Thyroid gland (tissue), 4 donors: ENCODE results near the gene LRP11.

ENCODE experiments used
- POLR2A ChIP-seq, 2 donors: fragments of 450-650 bp; IDR thresholded peaks; one replicate each; pipeline ENCODE4 v1.6.1; 2017; ENCODE audit warnings: antibody characterized with exemption in 2 of 2, mild to moderate bottlenecking in 2 of 2, moderate library complexity in 1 of 2
- TF ChIP-seq, protein P1 (sequence below), 6 experiments: fragments of 200-600 bp in 3 of 6; fragments of 450-650 bp in 3 of 6; sonication (generic) in 3 of 6; IDR thresholded peaks; one replicate each; pipeline ENCODE4 v1.5.1; 2016 to 2019; ENCODE audit warnings: antibody characterized with exemption in 6 of 6, mild to moderate bottlenecking in 2 of 6, inconsistent platforms in 1 of 6, moderate library complexity in 1 of 6

DNA sequence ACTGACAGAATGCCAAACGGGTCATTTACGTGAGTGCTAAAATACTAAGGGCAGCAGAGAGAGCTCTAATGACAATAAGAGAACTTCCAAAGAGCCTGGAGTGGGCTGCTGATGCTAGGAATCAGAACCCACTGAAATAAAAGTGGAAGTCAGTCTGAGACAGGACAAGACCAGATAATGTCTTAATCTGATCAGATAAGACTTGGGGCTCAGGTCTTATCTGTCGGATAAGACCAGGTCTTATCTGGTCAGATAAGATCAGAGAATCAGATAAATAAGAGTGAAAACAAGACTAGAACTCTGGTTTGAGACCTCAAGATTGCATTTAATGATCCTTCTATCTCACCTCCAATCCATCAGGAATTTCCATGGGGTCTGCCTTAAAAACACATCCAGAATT, 18.6 kb downstream of the LRP11 start:
- TF ChIP-seq, protein P1, sequence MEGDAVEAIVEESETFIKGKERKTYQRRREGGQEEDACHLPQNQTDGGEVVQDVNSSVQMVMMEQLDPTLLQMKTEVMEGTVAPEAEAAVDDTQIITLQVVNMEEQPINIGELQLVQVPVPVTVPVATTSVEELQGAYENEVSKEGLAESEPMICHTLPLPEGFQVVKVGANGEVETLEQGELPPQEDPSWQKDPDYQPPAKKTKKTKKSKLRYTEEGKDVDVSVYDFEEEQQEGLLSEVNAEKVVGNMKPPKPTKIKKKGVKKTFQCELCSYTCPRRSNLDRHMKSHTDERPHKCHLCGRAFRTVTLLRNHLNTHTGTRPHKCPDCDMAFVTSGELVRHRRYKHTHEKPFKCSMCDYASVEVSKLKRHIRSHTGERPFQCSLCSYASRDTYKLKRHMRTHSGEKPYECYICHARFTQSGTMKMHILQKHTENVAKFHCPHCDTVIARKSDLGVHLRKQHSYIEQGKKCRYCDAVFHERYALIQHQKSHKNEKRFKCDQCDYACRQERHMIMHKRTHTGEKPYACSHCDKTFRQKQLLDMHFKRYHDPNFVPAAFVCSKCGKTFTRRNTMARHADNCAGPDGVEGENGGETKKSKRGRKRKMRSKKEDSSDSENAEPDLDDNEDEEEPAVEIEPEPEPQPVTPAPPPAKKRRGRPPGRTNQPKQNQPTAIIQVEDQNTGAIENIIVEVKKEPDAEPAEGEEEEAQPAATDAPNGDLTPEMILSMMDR (IDR thresholded peaks at IDR 0.05) = no peak
- TF ChIP-seq POLR2A (IDR thresholded peaks at IDR 0.05) = no peak
